ENCODE results near the gene ARPC1A.

GRCh38 chr7:99394188-99394502 is 68.4 kb downstream of the ARPC1A start:
- TF ChIP-seq CTCF (conservative IDR thresholded peaks at IDR 0.05) (no peak), ZFX (IDR thresholded peaks at IDR 0.05) (no peak)
